ENCODE measurements around the gene LMCD1. TPM values are rescaled to one million over a fixed set of nuclear protein-coding genes. Genes with fewer than 3 reads are reported as not detected.
"Not testable (repeated sequence)": the region's sequence is repeated elsewhere in the genome, so short reads cannot be mapped to it uniquely, and the experiment has no call there.

LMCD1 gene
- total RNA-seq, 1 donor from 2014 or later = 2.2 TPM

- no peak for DNase-seq
These were observed 60.5 kb downstream of the LMCD1 start for GRCh38 chr3:8562081-8562595.

GRCh38 chr3:8563146-8563545 is 61.5 kb downstream of the LMCD1 start:
- DNase-seq = no peak

- DNase-seq = no peak
These were observed 62.0 kb downstream of the LMCD1 start for GRCh38 chr3:8563597-8563996.

GRCh38 chr3:8565376-8565775 is 63.8 kb downstream of the LMCD1 start:
- no peak for DNase-seq

- DNase-seq = no peak
These were observed 66.4 kb downstream of the LMCD1 start for GRCh38 chr3:8567784-8568575.

- no peak for DNase-seq
These were observed 69.6 kb downstream of the LMCD1 start for GRCh38 chr3:8571256-8571655.

GRCh38 chr3:8573342-8573926 is 71.8 kb downstream of the LMCD1 start:
- no peak for DNase-seq

GRCh38 chr3:8574040-8574669 is 72.5 kb downstream of the LMCD1 start:
- no peak for DNase-seq

- no peak for DNase-seq
These were observed 73.2 kb downstream of the LMCD1 start for GRCh38 chr3:8574670-8575322.

- DNase-seq = no peak
These were observed 73.9 kb downstream of the LMCD1 start for GRCh38 chr3:8575364-8576104.

GRCh38 chr3:8576436-8576835 is 74.8 kb downstream of the LMCD1 start:
- DNase-seq = no peak

- no peak for DNase-seq
These were observed 75.4 kb downstream of the LMCD1 start for GRCh38 chr3:8576841-8577571.

- no peak for DNase-seq
These were observed 76.7 kb downstream of the LMCD1 start for GRCh38 chr3:8578282-8578681.

- DNase-seq = no peak
These were observed 77.5 kb downstream of the LMCD1 start for GRCh38 chr3:8579096-8579495.

GRCh38 chr3:8579943-8580342 is 78.3 kb downstream of the LMCD1 start:
- no peak for DNase-seq

- not testable (repeated sequence) for DNase-seq
These were observed 78.8 kb downstream of the LMCD1 start for GRCh38 chr3:8580434-8580833.

- DNase-seq = no peak
These were observed 79.8 kb downstream of the LMCD1 start for GRCh38 chr3:8581373-8581772.

- no peak for DNase-seq
These were observed 80.3 kb downstream of the LMCD1 start for GRCh38 chr3:8581806-8582445.

- DNase-seq = no peak
These were observed 83.0 kb downstream of the LMCD1 start for GRCh38 chr3:8584661-8585060.

- no peak for DNase-seq
These were observed 88.4 kb downstream of the LMCD1 start for GRCh38 chr3:8589880-8590556.

Data from occipital lobe (tissue), 2 donors.